Activated CD4-positive, alpha-beta T cell treated with anti-CD3 and anti-CD28 coated beads, Interleukin-2, amount 10 ng/mL, durations not matched to agents 7 days and 5 days (primary cell): Measurements from ENCODE around the gene PHAF1. TPM values are rescaled to one million over a fixed set of nuclear protein-coding genes. Genes with fewer than 3 reads are reported as not detected.

Source experiments
- CTCF ChIA-PET: fragments of 350-600 bp; sonication (Branson Sonifier 250); formaldehyde crosslinking; loops from one replicate; lab custom pipeline; 2021; ENCODE audit warnings: antibody characterized with exemption; lab: Charles Lee
- POLR2A ChIA-PET: fragments of 350-600 bp; sonication (Branson Sonifier 250); formaldehyde crosslinking; loops from one replicate; lab custom pipeline; 2021; ENCODE audit warnings: antibody characterized with exemption; lab: Charles Lee
- DNase-seq: peaks from one replicate; pipeline ENCODE4 v3.0.0-alpha.2; 2020
- H3K27ac Mint-ChIP-seq: one replicate; pipeline ENCODE4 v1.8.0; 2021; ENCODE audit warnings: mild to moderate bottlenecking, moderate library complexity, mixed read lengths
- H3K27me3 Mint-ChIP-seq: one replicate; pipeline ENCODE4 v1.8.0; 2021; ENCODE audit warnings: mixed read lengths
- H3K36me3 Mint-ChIP-seq: one replicate; pipeline ENCODE4 v1.8.0; 2021; ENCODE audit warnings: low read depth, mixed read lengths
- H3K4me1 Mint-ChIP-seq: one replicate; pipeline ENCODE4 v1.8.0; 2021; ENCODE audit warnings: mixed read lengths
- H3K4me3 Mint-ChIP-seq: one replicate; pipeline ENCODE4 v1.8.0; 2021; ENCODE audit warnings: mild to moderate bottlenecking, moderate library complexity, mixed read lengths
- H3K9me3 Mint-ChIP-seq: one replicate; pipeline ENCODE4 v1.8.0; 2021; ENCODE audit warnings: mixed read lengths
- total RNA-seq, 2 experiments: library from RNA; stranded (reverse); gene quantifications; one replicate each; pipeline ENCODE4 v1.2.3, GENCODE V29; 2021

PHAF1 gene
- total RNA-seq, 2 experiments from 2014 or later: 15.2 to 19.0 TPM

- H3K9me3 Mint-ChIP-seq: no peaks in the 10 kb centered on the region
- ChIA-PET POLR2A (interaction anchor here (0.7 kb wide), 1 partner anchor 134 kb away, joined by 3 read pairs; no protein-coding TSS in a partner anchor), CTCF (interaction anchor here (0.8 to 6.0 kb wide), 7 partner anchors 9 to 192 kb away, joined by 3 to 129 read pairs (median 5); partner anchors contain the start of genes FBXL8 and TRADD)
- peak; percentile 41 for DNase-seq
- H3K27me3 Mint-ChIP-seq: peaks cover 1% of the 10 kb centered on the region
- peaks cover 33% of the 10 kb centered on the region for H3K36me3 Mint-ChIP-seq
- H3K4me3 Mint-ChIP-seq: peak within 1 kb of the TSS; percentile 68
- peaks cover 39% of the 10 kb centered on the region for H3K4me1 Mint-ChIP-seq
- peak within 1 kb of the TSS; percentile 74 for H3K27ac Mint-ChIP-seq
These were observed 41.2 kb downstream of the PHAF1 start, which contains the start of gene B3GNT9 for GRCh38 chr16:67150833-67151396. Gene B3GNT9, minus strand, starts transcription at chr16:67150998. Its CDS starts 513 bp downstream, at chr16:67150485.

- Mint-ChIP-seq H3K4me3 (peak overlapping the region; percentile 68), H3K36me3 (peaks cover 36% of the 10 kb centered on the region), H3K9me3 (no peaks in the 10 kb centered on the region), H3K4me1 (peaks cover 46% of the 10 kb centered on the region), H3K27me3 (peaks cover 1% of the 10 kb centered on the region), H3K27ac (peak overlapping the region; percentile 74)
- ChIA-PET POLR2A (interaction anchor here (0.7 kb wide), 1 partner anchor 135 kb away, joined by 3 read pairs; no protein-coding TSS in a partner anchor), CTCF (interaction anchor here (1.2 to 6.0 kb wide), 8 partner anchors 8 to 193 kb away, joined by 3 to 129 read pairs (median 5); partner anchors contain the start of genes CES3, FBXL8 and TRADD)
- DNase-seq: no peak
These were observed 41.8 kb downstream of the PHAF1 start for GRCh38 chr16:67151431-67152097.

GRCh38 chr16:67154578-67155294 is 45.0 kb downstream of the PHAF1 start:
- no peak overlapping the region for H3K27ac Mint-ChIP-seq
- H3K9me3 Mint-ChIP-seq: no peaks in the 10 kb centered on the region
- peak overlapping the region; percentile 65 for H3K4me3 Mint-ChIP-seq
- H3K4me1 Mint-ChIP-seq: peaks cover 67% of the 10 kb centered on the region
- peaks cover 1% of the 10 kb centered on the region for H3K27me3 Mint-ChIP-seq
- H3K36me3 Mint-ChIP-seq: peaks cover 30% of the 10 kb centered on the region
- no peak for DNase-seq
- POLR2A ChIA-PET: no interaction called here
- CTCF ChIA-PET: interaction anchor here (0.6 to 6.0 kb wide), 69 partner anchors 9 to 415 kb away, joined by 3 to 129 read pairs (median 5); partner anchors contain the start of genes CES3, CES4A, EXOC3L1 and FHOD1

- Mint-ChIP-seq H3K27me3 (peaks cover 1% of the 10 kb centered on the region), H3K4me3 (peak overlapping the region; percentile 65), H3K9me3 (no peaks in the 10 kb centered on the region), H3K36me3 (peaks cover 30% of the 10 kb centered on the region), H3K27ac (peak overlapping the region; percentile 100), H3K4me1 (peaks cover 67% of the 10 kb centered on the region)
- DNase-seq: peak; percentile 79
- ChIA-PET CTCF (interaction anchor here (0.6 to 6.0 kb wide), 70 partner anchors 8 to 641 kb away, joined by 3 to 129 read pairs (median 5); partner anchors contain the start of genes CES3, CES4A, EXOC3L1 and FHOD1), POLR2A (no interaction called here)
These were observed 45.8 kb downstream of the PHAF1 start for GRCh38 chr16:67155295-67156142.

- peak overlapping the region; percentile 12 for H3K4me3 Mint-ChIP-seq
- H3K4me1 Mint-ChIP-seq: peaks cover 66% of the 10 kb centered on the region
- no peaks in the 10 kb centered on the region for H3K9me3 Mint-ChIP-seq
- H3K27me3 Mint-ChIP-seq: peaks cover 3% of the 10 kb centered on the region
- DNase-seq: no peak
- POLR2A ChIA-PET: no interaction called here
- peak overlapping the region; percentile 100 for H3K27ac Mint-ChIP-seq
- H3K36me3 Mint-ChIP-seq: peaks cover 35% of the 10 kb centered on the region
- CTCF ChIA-PET: interaction anchor here (1.2 to 8.0 kb wide), 24 partner anchors 11 to 261 kb away, joined by 3 to 137 read pairs (median 9); partner anchors contain the start of genes EXOC3L1, FHOD1, NOL3 and PHAF1
These were observed 46.6 kb downstream of the PHAF1 start for GRCh38 chr16:67156143-67156844.

GRCh38 chr16:67157106-67157748 is 47.5 kb downstream of the PHAF1 start:
- H3K9me3 Mint-ChIP-seq: no peaks in the 10 kb centered on the region
- DNase-seq: no peak
- peak overlapping the region; percentile 93 for H3K4me3 Mint-ChIP-seq
- peaks cover 35% of the 10 kb centered on the region for H3K36me3 Mint-ChIP-seq
- ChIA-PET POLR2A (no interaction called here), CTCF (interaction anchor here (0.9 to 8.0 kb wide), 11 partner anchors 12 to 196 kb away, joined by 3 to 137 read pairs (median 4); partner anchors contain the start of genes CES3 and NOL3)
- peak overlapping the region; percentile 100 for H3K27ac Mint-ChIP-seq
- peaks cover 3% of the 10 kb centered on the region for H3K27me3 Mint-ChIP-seq
- peaks cover 66% of the 10 kb centered on the region for H3K4me1 Mint-ChIP-seq

GRCh38 chr16:67157892-67158635 is 48.3 kb downstream of the PHAF1 start:
- Mint-ChIP-seq H3K4me3 (peak overlapping the region; percentile 93), H3K27ac (peak overlapping the region; percentile 100), H3K36me3 (peaks cover 35% of the 10 kb centered on the region), H3K4me1 (peaks cover 66% of the 10 kb centered on the region), H3K9me3 (no peaks in the 10 kb centered on the region), H3K27me3 (peaks cover 6% of the 10 kb centered on the region)
- peak; percentile 30 for DNase-seq
- ChIA-PET POLR2A (no interaction called here), CTCF (interaction anchor here (0.9 to 8.0 kb wide), 12 partner anchors 13 to 197 kb away, joined by 3 to 137 read pairs (median 4); partner anchors contain the start of genes CES3 and NOL3)

GRCh38 chr16:67158637-67159600 is 49.2 kb downstream of the PHAF1 start:
- peaks cover 30% of the 10 kb centered on the region for H3K36me3 Mint-ChIP-seq
- H3K4me3 Mint-ChIP-seq: peak overlapping the region; percentile 93
- ChIA-PET POLR2A (interaction anchor here (0.5 to 0.6 kb wide), 2 partner anchors 199 to 201 kb away, joined by 5 to 11 read pairs; no protein-coding TSS in a partner anchor), CTCF (interaction anchor here (0.9 to 8.0 kb wide), 10 partner anchors 8 to 198 kb away, joined by 3 to 137 read pairs (median 6); partner anchors contain the start of genes B3GNT9, CES3 and NOL3)
- no peaks in the 10 kb centered on the region for H3K9me3 Mint-ChIP-seq
- H3K27ac Mint-ChIP-seq: peak overlapping the region; percentile 100
- peak; percentile 89 for DNase-seq
- H3K4me1 Mint-ChIP-seq: peaks cover 63% of the 10 kb centered on the region
- peaks cover 9% of the 10 kb centered on the region for H3K27me3 Mint-ChIP-seq

GRCh38 chr16:67161595-67162058 is 51.9 kb downstream of the PHAF1 start:
- Mint-ChIP-seq H3K27me3 (peaks cover 27% of the 10 kb centered on the region), H3K36me3 (peaks cover 21% of the 10 kb centered on the region), H3K9me3 (no peaks in the 10 kb centered on the region), H3K27ac (peak overlapping the region; percentile 36), H3K4me1 (peaks cover 59% of the 10 kb centered on the region), H3K4me3 (peak overlapping the region; percentile 51)
- ChIA-PET CTCF (interaction anchor here (1.3 to 8.0 kb wide), 7 partner anchors 8 to 266 kb away, joined by 3 to 137 read pairs (median 7); partner anchors contain the start of genes MATCAP1, NOL3 and TMEM208), POLR2A (no interaction called here)
- no peak for DNase-seq
